Right kidney (tissue), 1 donor: Measurements from ENCODE around the gene CISD2.
"Not testable (repeated sequence)": the region's sequence is repeated elsewhere in the genome, so short reads cannot be mapped to it uniquely, and the experiment has no call there.

Experiments used
- DNase-seq: peaks from one replicate; pipeline ENCODE4 v3.0.0-alpha.2; 2016

Gene CISD2

GRCh38 chr4:102918859-102919258 lies 50.1 kb downstream of the CISD2 start:
- DNase-seq = no peak

- DNase-seq = not testable (repeated sequence)
Measured at GRCh38 chr4:102919697-102920096, 50.9 kb downstream of the CISD2 start.

DNA sequence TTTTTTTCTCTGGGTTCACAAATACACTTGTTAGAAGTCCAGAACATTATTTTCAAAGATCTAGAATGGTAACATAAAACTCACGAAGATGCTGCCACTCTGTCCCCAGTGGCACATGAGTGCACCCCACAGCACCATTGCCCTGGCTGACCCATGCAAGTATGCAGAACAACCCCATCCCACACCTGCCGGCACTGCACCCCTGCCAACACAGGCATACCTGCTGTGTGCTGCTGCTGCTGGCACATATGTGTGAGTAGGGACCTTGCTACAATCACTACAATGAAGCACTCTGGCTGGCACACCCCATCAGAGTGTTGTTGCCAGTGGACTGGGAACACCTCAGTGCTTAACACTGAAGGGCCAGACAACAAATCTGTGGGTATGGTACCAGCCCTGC lies 66.9 kb downstream of the CISD2 start:
- no peak for DNase-seq

DNA sequence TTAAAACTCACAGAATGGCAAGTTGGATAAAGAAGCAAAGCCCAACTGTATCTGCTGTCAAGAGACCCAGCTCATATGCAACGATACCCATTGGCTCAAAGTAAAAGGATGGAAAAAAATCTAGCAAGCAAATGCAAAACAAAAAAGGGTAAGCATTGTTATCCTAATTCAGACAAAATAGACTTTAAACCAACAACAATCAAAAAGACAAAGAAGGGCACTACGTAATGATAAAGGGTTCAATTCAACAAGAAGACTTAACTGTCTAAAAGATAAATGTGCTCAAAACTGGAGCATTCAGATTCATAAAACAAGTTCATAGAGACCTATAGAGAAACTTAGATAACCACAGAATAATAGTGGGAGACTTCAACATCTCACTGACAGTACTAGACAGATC lies 69.3 kb downstream of the CISD2 start:
- DNase-seq = not testable (repeated sequence)
